GM11168 (cell line): Measurements from ENCODE around the gene POMC.
"Not testable (repeated sequence)": the region's sequence is repeated elsewhere in the genome, so short reads cannot be mapped to it uniquely, and the experiment has no call there.

Experiments used
- in situ Hi-C: fragments of 300-500 bp; cut with MboI; formaldehyde crosslinking; loops from one replicate; pipeline ENCODE4 v1.12.0; 2022; ENCODE audit warnings: low sequenced_read_pairs; ENCODE audit not compliant: unreplicated experiment

The POMC gene

GRCh38 chr2:25178976-25179375, 10.6 kb upstream of the POMC start:
- in situ Hi-C loops = no loop called here

GRCh38 chr2:25177211-25177611, 8.8 kb upstream of the POMC start:
- in situ Hi-C loops = no loop called here

GRCh38 chr2:25176541-25177181, 8.3 kb upstream of the POMC start:
- in situ Hi-C loops = no loop called here

GRCh38 chr2:25176138-25176537, 7.8 kb upstream of the POMC start:
- in situ Hi-C loops = no loop called here

- in situ Hi-C loops = no loop called here
These were observed 5.9 kb upstream of the POMC start for GRCh38 chr2:25174192-25174861.

- in situ Hi-C loops = no loop called here
These were observed 5.3 kb upstream of the POMC start for GRCh38 chr2:25173719-25174118.

- in situ Hi-C loops = no loop called here
These were observed 2.5 kb upstream of the POMC start for GRCh38 chr2:25170888-25171287.

- in situ Hi-C loops = no loop called here
These were observed 692 bp upstream of the POMC start for GRCh38 chr2:25169073-25169470.

- in situ Hi-C loops = no loop called here
These were observed 2.1 kb downstream of the POMC start for GRCh38 chr2:25165992-25166875.

GRCh38 chr2:25164561-25164960, 3.8 kb downstream of the POMC start:
- in situ Hi-C loops = no loop called here

- in situ Hi-C loops = not testable (repeated sequence)
These were observed 6.3 kb downstream of the POMC start for GRCh38 chr2:25162061-25162460.

GRCh38 chr2:25161055-25161781, 7.2 kb downstream of the POMC start:
- in situ Hi-C loops = no loop called here

- in situ Hi-C loops = no loop called here
These were observed 8.0 kb downstream of the POMC start for GRCh38 chr2:25160376-25160775.

- in situ Hi-C loops = no loop called here
These were observed 8.4 kb downstream of the POMC start for GRCh38 chr2:25159949-25160348.

GRCh38 chr2:25158096-25158852, 10.1 kb downstream of the POMC start:
- in situ Hi-C loops = no loop called here

- in situ Hi-C loops = no loop called here
These were observed 13.0 kb downstream of the POMC start for GRCh38 chr2:25155401-25155800.

- in situ Hi-C loops = no loop called here
These were observed 16.7 kb downstream of the POMC start for GRCh38 chr2:25151718-25152117.

GRCh38 chr2:25150993-25151392, 17.4 kb downstream of the POMC start:
- in situ Hi-C loops = not testable (repeated sequence)

GRCh38 chr2:25149646-25150045, 18.7 kb downstream of the POMC start:
- in situ Hi-C loops = loop anchor here (25.0 kb wide), 1 partner anchor 737 kb away; no protein-coding TSS in a partner anchor

- in situ Hi-C loops = loop anchor here (25.0 kb wide), 1 partner anchor 735 kb away; no protein-coding TSS in a partner anchor
These were observed 21.5 kb downstream of the POMC start for GRCh38 chr2:25146896-25147295.
